Measurements from ENCODE around the gene SERINC3. TPM values are rescaled to one million over a fixed set of nuclear protein-coding genes. Genes with fewer than 3 reads are reported as not detected.
"Not testable (repeated sequence)": the region's sequence is repeated elsewhere in the genome, so short reads cannot be mapped to it uniquely, and the experiment has no call there.

Gene SERINC3
- total RNA-seq, 1 experiment from 2014 or later: 32.1 TPM

- DNase-seq (ENCODE audit: low read depth): peak; percentile 17
Measured at GRCh38 chr20:44491635-44492395, 30.1 kb downstream of the SERINC3 start.

DNA sequence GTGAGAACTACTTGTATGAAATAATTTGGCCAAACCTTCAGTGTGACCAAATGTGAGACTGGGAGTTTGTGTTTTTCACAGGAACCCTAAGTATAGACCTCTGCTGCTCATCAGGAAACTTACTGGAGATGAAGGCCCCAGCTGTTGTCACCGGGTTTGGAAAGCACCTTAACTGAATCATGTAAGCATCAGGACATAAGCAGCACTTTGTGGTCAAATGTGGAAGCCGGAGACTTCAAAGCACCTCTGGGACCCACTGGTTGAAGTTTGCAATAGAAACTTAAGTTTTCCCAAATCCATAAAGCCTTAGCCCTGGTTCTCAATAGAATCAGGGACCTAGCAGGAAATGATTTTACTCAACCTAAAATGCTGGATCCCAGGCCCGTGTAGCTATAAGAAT is 31.9 kb downstream of the SERINC3 start:
- DNase-seq (ENCODE audit: low read depth): no peak

DNA sequence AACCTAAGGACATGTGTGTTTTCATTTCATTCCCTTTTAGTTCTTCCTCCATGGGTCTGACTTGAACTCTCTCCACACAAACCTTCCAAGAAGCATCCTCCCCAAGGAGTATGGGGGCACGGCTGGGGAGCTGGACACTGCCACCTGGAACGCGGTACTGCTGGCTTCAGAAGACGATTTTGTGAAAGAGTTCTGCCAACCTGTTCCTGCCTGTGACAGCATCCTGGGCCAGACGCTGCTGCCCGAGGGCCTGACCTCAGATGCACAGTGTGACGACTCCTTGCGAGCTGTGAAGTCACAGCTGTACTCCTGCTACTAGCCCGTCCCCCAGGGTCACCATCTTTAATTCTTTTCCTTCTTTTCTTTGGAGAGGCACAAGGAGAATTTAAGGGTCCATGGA is 32.6 kb downstream of the SERINC3 start:
- DNase-seq (ENCODE audit: low read depth): no peak

DNA sequence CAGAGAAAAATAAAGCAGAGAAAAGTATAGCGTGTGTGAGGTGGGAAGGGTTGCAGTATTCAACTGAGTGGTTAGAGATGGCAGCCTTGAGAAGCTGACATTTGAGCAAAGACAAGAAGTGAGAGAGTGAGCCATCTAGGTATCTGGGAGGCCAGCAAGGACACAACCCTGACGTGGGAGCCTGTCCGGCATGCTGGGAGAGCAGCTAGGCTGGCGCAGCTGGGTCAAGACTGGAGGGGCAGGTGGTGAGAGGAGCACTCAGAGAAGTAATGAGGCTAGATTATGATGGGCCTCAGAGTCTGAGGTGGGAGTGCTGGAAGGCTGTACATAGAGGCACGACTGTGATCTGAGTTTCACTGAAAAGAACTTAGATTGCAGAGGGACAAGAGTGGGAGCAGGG is 33.3 kb downstream of the SERINC3 start:
- no peak for DNase-seq (ENCODE audit: low read depth)

GRCh38 chr20:44485830-44486198 is 36.1 kb downstream of the SERINC3 start:
- DNase-seq (ENCODE audit: low read depth): no peak

GRCh38 chr20:44485078-44485829 is 36.6 kb downstream of the SERINC3 start:
- DNase-seq (ENCODE audit: low read depth): no peak

DNA sequence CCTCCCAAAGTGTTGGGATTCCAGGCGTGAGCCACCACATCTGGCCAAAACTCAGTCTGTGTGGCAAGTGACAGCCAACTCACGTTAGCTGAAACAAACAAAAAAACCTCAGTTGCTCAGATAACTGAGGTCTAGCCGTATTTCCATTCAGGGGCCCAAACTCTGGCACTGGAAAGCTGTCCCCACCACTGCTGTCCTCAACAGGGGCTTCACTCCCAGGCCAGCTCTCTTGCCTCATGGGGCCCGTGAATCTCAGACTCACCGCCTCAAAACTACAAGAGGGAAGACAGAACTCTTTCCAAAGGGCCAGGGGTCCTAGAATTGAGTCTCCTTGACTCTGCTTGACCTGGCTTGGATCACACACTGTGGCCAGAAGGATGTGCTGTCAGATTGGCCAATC is 38.8 kb downstream of the SERINC3 start:
- DNase-seq (ENCODE audit: low read depth): no peak

- DNase-seq (ENCODE audit: low read depth): no peak
Measured at GRCh38 chr20:44481719-44482416, 40.0 kb downstream of the SERINC3 start.

DNA sequence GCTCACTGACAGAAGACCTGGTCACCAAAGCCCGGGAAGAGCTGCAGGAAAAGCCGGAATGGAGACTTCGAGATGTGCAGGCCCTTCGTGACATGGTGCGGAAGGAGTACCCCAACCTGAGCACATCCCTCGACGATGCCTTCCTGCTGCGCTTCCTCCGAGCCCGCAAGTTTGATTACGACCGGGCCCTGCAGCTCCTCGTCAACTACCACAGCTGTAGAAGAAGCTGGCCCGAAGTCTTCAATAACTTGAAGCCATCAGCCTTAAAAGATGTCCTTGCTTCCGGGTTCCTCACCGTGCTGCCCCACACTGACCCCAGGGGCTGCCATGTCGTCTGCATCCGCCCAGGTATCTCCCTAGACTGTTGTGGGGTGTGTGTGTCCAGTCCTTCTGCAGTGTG is 41.8 kb downstream of the SERINC3 start:
- no peak for DNase-seq (ENCODE audit: low read depth)

GRCh38 chr20:44479643-44480042 is 42.2 kb downstream of the SERINC3 start:
- DNase-seq (ENCODE audit: low read depth): no peak

DNA sequence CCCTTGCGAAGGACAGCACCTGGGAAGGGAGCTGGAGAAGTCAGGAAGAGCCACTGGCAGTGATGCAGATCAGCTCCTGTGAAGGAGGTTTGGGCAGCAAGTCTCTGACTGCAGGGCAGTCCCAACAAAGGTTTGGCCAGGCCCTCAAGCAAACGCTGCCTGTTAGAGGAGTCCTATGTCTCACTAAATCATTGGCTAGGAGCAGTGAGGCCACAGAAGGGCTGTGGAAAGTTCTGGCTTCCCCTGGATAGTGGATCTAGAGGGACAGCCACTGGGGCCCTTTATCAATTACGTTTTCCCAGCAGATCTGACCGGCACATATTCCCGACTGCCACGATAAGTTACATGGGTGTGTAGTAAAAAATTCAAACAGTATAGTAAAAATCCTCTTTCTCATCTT is 43.7 kb downstream of the SERINC3 start:
- no peak for DNase-seq (ENCODE audit: low read depth)

DNA sequence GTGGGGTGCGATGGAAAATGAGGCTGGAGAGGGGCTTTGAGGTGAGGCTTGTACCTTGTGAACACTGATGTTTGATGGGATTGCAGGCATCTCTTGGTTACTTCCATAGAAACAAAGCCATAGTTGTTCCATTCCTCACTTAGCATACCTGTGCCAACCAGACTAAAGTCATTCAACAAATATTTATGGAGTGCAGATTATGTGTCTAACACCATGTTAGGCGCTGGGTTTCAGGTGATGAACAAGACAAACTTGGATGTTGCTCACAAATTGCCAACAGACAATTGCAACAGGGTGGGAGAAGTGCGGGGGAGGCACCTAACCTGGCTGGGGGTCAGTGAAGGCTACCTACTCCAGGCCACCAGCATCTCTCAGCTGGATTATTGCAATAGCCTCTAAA is 44.7 kb downstream of the SERINC3 start:
- no peak for DNase-seq (ENCODE audit: low read depth)

DNA sequence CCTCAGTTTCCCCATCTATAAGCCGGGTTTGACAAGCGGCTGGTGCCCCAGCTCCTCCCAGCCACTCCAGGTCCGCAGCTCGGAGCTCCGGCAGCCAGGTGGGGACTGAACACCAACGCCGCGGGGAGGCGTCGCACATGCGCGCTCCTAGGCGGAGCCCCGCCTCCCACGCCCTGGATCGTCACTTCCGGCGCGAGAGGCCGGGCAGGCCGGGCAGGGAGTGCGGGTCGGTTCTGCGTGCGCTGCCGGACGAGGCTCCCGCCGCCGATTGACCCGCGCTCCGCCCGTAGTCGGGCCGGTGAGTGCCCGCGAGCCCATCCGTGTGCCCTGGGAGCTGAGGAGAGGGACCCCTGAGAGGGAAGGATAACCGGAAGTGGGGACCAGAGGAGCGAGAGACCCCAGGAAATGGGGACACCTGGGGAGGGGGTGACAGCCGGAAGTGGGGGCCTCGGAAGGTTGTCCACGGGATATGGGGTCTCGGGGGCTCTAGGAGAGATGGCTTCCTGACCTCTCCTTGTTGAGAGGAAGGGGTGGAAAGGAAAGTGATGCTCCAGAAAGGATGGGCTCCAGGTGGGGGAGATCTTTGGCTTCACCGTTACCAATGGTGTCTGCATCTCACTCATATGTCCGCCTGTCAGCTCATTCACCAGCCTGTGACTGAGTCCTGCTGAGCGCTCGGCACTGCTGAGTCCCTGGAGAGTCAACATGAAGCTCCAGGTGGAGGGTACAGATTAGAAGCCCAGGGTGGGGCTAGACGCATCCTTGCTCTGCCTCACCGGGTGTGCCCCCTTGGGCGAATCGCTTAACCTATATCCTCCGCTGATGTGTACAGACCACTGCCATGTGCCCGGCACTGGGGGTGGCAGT is 45.9 kb downstream of the SERINC3 start, which contains the start of gene TTPAL:
Gene TTPAL (plus strand): TSS at position 181 of the 867 bp plus-strand sequence. CDS start 4,126 bp downstream, outside the sequence.
- DNase-seq (ENCODE audit: low read depth): peak; percentile 92

DNA sequence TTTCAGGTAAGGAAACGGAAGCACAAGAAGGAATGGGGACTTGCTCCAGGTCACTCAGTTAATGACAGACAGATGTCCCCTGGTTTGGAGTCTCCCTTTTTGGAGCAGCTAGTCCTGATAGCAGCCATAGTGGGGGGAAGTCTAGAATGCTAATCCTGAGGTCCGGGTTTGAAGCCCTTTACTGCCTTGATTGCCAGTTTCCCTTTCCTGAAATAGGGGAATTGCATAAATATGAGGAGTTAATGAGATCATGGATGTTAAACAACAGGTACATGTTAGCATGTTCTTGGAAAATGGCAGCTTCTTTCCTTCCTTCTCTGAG is 46.5 kb downstream of the SERINC3 start:
- no peak for DNase-seq (ENCODE audit: low read depth)

- DNase-seq (ENCODE audit: low read depth): not testable (repeated sequence)
Measured at GRCh38 chr20:44472283-44472682, 49.6 kb downstream of the SERINC3 start.

- no peak for DNase-seq (ENCODE audit: low read depth)
Measured at GRCh38 chr20:44471481-44471882, 50.4 kb downstream of the SERINC3 start.

DNA sequence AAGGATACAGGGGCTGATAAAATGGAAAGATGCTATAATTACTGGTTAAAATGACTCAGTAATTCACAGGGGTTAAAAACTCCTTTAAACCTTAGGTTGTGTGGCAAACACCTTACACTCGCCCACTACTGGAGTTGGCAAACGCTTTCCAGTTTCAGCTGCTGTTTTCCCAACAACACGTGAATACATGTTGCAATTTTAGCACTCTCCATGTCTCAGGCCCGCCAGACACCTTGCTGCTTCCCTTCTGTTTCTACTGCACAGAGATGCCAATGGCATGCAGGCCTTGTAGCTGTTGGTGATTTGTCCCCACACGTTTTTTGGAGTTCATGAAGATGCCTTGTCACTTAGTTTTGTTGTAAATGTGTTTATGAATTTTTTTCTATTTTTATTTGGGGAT is 51.5 kb downstream of the SERINC3 start:
- DNase-seq (ENCODE audit: low read depth): no peak

DNA sequence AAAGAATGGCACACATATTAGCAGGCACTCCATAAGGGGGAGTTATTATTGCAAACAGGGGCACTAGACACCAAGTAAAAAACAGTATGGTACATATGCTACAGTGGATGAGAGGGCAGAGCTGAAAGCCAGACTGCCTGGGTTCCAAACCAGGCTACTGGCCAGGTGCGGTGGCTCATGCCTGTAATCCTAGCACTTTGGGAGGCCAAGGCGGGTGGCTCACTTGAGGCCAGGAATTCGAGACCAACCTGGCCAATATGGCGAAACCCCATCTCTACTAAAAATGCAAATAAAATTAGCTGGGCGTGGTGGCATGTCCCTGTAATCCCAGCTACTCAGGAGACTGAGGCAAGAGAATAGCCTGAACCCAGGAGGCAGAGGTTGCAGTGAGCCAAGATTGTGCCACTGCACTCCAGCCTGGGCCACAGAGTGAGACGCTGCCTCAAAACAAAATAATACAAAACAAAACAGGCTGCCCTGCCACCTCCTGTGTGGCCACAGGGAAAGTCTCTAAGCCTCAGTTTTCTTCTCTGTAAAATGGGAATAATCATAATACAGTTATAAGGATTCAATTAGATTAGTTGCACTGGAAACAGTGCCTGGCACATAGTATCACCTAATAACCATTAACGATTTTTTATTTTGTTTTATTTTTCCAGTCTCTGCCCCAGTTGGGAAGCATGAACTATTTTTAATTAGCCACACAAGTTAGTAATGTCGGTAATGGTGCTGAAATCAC is 53.7 kb downstream of the SERINC3 start:
- DNase-seq (ENCODE audit: low read depth): no peak

DNA sequence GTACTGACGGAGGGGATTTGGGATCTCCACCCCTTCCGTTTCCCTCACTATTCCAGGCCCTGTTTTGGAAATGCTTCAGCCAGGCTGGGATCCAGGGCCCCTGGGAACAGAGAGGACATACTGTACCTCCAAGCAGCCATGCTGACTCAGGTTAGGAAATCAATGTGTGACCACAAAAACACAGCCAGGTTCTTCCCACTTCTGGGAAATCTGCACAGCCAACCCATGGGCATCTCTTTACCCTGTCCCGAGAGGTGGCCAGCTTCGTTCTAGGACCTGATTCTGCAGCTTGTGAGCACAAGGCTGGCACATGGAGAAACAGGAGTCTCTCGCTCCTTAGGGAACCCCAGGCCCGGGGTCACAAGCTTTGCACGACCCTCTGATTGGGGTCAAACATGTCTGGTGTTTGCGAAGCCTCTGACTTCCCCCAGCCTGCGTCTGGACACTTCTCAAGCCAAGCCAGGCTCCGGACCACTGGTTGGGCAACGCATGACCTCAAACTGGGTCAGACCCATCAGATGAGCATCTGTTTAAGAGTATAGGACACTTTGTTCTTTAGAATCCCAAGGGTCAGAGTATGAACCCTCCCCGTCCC is 54.5 kb downstream of the SERINC3 start:
- no peak for DNase-seq (ENCODE audit: low read depth)

GRCh38 chr20:44465001-44465560 is 56.8 kb downstream of the SERINC3 start:
- DNase-seq (ENCODE audit: low read depth): no peak

Measured in Daoy (cell line).